ENCODE results near the gene NANOS1.

- TF ChIP-seq MAX (IDR thresholded peaks at IDR 0.05; ENCODE audit: low read depth, low read length) = no peak
- TF ChIP-seq, protein P1, sequence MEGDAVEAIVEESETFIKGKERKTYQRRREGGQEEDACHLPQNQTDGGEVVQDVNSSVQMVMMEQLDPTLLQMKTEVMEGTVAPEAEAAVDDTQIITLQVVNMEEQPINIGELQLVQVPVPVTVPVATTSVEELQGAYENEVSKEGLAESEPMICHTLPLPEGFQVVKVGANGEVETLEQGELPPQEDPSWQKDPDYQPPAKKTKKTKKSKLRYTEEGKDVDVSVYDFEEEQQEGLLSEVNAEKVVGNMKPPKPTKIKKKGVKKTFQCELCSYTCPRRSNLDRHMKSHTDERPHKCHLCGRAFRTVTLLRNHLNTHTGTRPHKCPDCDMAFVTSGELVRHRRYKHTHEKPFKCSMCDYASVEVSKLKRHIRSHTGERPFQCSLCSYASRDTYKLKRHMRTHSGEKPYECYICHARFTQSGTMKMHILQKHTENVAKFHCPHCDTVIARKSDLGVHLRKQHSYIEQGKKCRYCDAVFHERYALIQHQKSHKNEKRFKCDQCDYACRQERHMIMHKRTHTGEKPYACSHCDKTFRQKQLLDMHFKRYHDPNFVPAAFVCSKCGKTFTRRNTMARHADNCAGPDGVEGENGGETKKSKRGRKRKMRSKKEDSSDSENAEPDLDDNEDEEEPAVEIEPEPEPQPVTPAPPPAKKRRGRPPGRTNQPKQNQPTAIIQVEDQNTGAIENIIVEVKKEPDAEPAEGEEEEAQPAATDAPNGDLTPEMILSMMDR (IDR thresholded peaks at IDR 0.05; ENCODE audit: low read depth, low read length) = no peak
- TF ChIP-seq POLR2A (IDR thresholded peaks at IDR 0.05; ENCODE audit: extremely low read depth, insufficient read length) = no peak
- TF ChIP-seq MYC (IDR thresholded peaks at IDR 0.05; ENCODE audit: low read depth, low read length) = no peak
Observed at GRCh38 chr10:118986815-118987790, 42.4 kb upstream of the NANOS1 start.

All from NB4 (cell line).